GM12801 (cell line): ENCODE measurements around the gene BBX.

Experiments used
- TF ChIP-seq, protein P1 (sequence below): IDR thresholded peaks from one replicate; pipeline ENCODE4 v1.5.1; 2011; ENCODE audit warnings: control low read depth; ENCODE audit not compliant: insufficient read length; ENCODE audit errors: extremely low read depth

The BBX gene

DNA sequence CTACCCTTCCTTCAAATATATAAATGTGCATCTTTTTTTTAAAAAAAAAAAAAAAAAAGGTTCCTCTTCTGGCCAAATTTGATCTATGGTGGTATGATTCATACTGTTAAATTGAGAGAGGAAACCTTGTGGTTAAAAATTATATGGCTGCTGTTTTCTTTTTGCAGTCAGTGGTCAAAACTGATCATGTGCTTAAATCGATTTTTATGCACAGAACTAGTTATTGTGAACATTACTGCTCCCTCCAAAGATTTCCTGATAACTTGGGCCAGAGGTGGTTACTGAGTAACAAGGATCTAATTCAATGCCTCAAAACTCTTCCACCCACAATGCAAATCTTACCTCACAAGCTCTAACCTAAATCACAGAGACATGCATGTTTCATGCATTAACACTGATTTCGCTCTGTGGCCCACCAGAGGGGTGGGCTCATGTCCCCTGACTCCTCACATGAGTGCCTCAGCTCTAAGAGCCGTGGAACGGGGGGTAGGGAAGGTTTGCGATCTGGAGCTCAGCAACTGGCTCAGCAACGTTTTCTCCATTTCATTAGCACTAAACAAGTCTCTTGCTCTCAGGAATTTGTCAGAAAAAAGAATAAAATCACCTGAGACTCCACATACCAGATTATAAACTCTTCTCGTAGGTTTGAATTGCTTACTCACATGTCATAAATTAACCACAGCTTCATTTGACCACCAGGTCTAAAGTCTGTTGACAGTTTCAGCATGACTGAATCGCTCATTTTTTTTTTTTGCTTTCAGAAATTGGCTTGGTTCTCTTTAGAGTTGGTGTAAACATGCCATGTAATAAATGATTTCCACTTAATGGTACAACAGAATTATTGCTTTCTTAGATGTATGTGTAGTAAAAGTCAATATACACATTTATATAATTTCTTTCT is 287.7 kb downstream of the BBX start:
- TF ChIP-seq, protein P1, sequence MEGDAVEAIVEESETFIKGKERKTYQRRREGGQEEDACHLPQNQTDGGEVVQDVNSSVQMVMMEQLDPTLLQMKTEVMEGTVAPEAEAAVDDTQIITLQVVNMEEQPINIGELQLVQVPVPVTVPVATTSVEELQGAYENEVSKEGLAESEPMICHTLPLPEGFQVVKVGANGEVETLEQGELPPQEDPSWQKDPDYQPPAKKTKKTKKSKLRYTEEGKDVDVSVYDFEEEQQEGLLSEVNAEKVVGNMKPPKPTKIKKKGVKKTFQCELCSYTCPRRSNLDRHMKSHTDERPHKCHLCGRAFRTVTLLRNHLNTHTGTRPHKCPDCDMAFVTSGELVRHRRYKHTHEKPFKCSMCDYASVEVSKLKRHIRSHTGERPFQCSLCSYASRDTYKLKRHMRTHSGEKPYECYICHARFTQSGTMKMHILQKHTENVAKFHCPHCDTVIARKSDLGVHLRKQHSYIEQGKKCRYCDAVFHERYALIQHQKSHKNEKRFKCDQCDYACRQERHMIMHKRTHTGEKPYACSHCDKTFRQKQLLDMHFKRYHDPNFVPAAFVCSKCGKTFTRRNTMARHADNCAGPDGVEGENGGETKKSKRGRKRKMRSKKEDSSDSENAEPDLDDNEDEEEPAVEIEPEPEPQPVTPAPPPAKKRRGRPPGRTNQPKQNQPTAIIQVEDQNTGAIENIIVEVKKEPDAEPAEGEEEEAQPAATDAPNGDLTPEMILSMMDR, result no peak

DNA sequence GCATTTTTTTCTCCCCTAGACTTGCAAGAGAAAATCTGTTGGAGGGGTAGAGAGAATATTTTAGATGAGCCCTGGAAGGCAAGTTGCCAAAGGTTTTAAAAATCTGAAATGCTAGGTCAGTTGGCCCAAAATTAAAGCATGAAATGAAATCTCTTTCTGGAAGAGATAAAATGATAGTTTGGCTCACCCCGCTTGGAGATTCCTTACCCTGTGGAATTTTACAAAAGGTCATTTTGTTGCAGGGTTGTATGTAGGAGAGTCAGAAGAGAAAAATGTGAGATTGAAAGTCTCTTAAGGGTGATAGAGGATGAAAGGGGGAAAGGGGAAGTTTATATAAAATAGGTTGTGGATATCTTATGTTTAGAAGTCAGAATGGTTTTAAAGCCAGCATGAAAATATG is 290.3 kb downstream of the BBX start:
- TF ChIP-seq, protein P1, result no peak

DNA sequence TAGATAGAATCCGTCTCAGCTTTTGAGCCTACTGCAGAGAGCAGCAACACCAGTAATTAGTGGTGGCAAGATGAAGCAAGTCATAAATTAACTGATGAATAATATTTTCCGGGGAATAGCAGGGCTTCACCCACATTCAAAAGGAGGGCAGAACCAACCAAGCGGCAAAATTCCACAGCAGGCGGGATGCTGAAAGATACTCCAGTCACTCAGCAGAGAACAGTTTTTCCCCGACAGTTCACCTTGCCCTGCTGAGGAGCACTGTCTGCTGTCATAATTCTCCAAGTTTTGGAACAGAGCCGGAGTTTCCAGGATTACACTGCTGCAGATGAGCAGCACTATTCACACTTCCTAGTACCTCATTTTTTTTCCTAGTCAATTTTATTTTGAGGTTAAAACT is 293.3 kb downstream of the BBX start:
- TF ChIP-seq, protein P1, result no peak

DNA sequence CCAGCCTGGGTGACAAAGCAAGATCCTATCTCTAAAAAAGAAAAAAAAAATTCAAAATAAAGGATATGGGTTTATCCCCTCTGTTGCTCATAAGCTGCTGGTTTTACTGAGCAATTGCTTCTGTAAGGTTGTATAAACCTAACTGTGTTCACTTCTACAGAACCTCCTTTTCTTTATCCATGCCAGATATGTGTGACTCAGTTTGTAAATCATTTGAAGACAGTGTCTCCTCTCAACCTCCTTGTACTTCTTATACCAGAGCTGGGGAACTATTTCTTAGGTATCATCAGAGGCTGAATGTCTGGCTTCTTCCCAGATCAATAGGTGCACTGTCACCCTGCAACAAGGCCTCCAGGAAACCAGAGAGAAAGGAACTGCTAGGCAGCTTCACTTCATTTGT is 294.3 kb downstream of the BBX start:
- TF ChIP-seq, protein P1, result no peak

DNA sequence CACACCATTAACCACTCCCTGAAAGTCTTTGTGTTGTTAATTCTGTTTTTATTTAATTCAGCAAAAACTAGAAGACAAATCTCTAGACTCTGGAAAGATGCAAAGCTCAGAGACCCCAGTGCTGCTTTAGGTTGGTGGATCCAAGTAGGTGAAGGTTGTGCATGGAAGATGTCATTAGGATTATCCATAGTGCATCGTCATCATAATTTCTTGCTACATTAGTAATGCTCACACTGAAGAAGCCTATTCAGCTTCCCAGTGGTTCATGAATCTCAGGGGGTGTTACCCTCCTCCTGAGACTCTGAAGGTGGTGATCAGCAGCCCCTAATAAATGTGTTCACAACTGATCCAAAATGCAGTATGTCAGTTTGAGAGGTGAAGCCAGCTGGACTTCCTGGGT is 295.3 kb downstream of the BBX start:
- TF ChIP-seq, protein P1, result no peak

DNA sequence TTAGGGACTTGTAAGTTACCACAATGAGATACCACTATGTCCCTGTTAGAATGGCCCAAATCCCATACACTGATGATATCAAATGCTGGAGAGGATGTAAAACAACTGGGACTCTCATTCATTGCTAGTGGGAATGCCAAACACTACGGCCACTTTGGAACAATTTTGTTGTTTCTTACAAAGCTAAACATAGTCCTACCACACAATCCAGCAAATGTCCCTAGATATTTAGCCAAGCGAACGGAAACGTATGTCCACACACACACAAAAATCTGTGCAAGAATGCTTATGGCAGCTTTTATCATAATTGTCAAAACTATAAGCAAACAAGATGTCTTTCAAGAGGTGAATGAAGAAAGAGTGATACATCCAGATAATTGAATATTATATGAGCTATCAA is 296.9 kb downstream of the BBX start:
- TF ChIP-seq, protein P1, result no peak

DNA sequence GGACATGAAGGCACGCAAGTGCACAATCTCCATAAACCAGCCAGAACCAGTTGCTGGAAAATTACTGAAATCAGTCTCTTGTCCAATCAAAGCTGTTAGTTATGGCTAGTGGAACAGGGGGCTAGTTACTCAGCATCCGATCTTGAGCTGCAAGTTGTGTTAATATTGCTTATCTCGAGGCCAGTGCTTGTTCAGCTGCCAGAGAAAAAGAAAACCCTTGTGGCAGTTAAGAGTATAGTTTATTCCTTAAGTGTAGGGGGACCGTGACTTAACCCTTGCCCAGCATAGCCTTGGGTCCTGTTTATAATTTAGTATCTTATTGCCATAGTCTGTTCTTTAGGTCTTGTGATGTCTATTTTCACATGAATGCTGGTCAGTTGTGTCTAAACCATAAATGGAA is 299.5 kb downstream of the BBX start:
- TF ChIP-seq, protein P1, result no peak
